ENCODE measurements around the gene POLR2F. TPM values are rescaled to one million over a fixed set of nuclear protein-coding genes. Genes with fewer than 3 reads are reported as not detected.

The POLR2F gene
- polyA plus RNA-seq, 1 donor from 2014 or later: 195 TPM

DNA sequence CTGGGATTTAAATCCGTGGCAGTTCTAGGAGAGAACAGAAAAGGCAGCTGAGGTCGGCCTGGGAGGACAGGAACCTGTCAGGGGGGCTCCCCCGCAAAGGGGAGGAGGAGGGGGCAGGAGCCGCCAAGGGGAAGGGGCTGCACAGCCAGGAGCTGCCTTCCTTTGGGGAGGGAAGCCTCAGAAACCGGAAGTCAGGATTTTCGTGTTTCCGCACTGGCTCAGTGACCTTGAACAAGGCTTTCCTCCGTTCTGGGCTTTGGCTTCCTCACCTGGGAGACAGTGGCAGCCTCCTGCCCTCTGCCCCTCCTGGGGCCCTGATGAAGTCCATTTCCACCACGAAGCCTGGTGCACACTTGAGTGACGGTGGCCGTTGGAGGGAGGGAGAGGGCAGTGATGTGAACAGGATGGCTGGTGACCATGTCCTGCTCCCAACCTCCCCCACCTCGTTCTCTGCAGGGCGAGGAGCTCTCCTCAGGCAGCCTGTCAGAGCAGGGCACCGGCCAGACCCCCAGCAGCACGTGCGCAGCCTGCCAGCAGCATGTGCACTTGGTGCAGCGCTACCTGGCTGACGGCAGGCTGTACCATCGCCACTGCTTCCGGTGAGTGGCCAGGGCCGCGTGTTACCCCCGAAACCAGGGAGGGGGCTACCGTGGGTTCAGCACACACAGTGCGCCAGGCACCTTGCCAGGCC is 34.8 kb upstream of the POLR2F start:
- H3K9ac ChIP-seq (ENCODE audit: low read length): no peak overlapping the region
- H4K20me1 ChIP-seq (ENCODE audit: insufficient read depth): no peaks in the 10 kb centered on the region
- H3K79me2 ChIP-seq (replicated peaks; ENCODE audit: insufficient read depth, low read length): no peaks in the 10 kb centered on the region
- H3K9me2 ChIP-seq (ENCODE audit: insufficient read depth, low read length): no peaks in the 10 kb centered on the region
- H3K4me2 ChIP-seq (ENCODE audit: low read length): no peak overlapping the region
- no peak overlapping the region for H3K27ac ChIP-seq (ENCODE audit: low read length)
- no peaks in the 10 kb centered on the region for H3F3A ChIP-seq (ENCODE audit: insufficient read depth, low read length, poor library complexity, severe bottlenecking)
- H3K36me3 ChIP-seq (ENCODE audit: insufficient read depth, low read length): no peaks in the 10 kb centered on the region
- no peak overlapping the region for H3K4me3 ChIP-seq (ENCODE audit: low read length)
- no peak for TF ChIP-seq EZH2 (IDR thresholded peaks at IDR 0.05; ENCODE audit: borderline replicate concordance, insufficient read depth, low read length, poor library complexity, severe bottlenecking)
- no peak for TF ChIP-seq RAD21 (conservative IDR thresholded peaks at IDR 0.05)
- no peak for TF ChIP-seq EP300 (conservative IDR thresholded peaks at IDR 0.05; ENCODE audit: poor library complexity, severe bottlenecking)
- no peak for TF ChIP-seq SMC3 (conservative IDR thresholded peaks at IDR 0.05; ENCODE audit: poor library complexity)
- no peak overlapping the region for H2AFZ ChIP-seq (ENCODE audit: low read depth, low read length)
- no peaks in the 10 kb centered on the region for H3K9me3 ChIP-seq (ENCODE audit: low read length)
- H3K27me3 ChIP-seq (ENCODE audit: insufficient read depth, low read depth, low read length): no peaks in the 10 kb centered on the region

DNA sequence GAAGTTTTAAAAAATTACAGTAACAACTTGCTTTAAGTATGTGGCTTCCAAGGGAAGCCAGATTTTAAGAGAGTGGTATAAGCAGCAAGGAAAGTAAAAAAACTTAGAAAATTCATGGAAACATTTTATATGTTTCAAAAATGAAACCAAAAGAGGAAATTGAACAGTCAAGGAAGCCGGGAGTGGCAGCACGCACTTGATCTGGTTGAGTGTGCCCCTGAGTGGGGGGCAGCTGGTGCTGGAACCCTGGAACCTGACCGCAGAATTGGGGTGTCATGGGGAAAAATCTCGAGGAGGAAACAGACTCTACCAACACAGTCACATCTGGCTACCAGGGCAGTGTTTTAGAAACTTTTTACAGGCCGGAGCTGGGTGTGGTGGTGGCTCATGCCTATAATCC is 33.4 kb upstream of the POLR2F start:
- H2AFZ ChIP-seq (ENCODE audit: low read depth, low read length): no peak overlapping the region
- H3K79me2 ChIP-seq (replicated peaks; ENCODE audit: insufficient read depth, low read length): no peaks in the 10 kb centered on the region
- H4K20me1 ChIP-seq (ENCODE audit: insufficient read depth): no peaks in the 10 kb centered on the region
- no peaks in the 10 kb centered on the region for H3K36me3 ChIP-seq (ENCODE audit: insufficient read depth, low read length)
- H3K27me3 ChIP-seq (ENCODE audit: insufficient read depth, low read depth, low read length): no peaks in the 10 kb centered on the region
- no peak overlapping the region for H3K4me3 ChIP-seq (ENCODE audit: low read length)
- no peaks in the 10 kb centered on the region for H3K9me3 ChIP-seq (ENCODE audit: low read length)
- H3K9ac ChIP-seq (ENCODE audit: low read length): no peak overlapping the region
- no peak overlapping the region for H3K4me2 ChIP-seq (ENCODE audit: low read length)
- TF ChIP-seq EZH2 (IDR thresholded peaks at IDR 0.05; ENCODE audit: borderline replicate concordance, insufficient read depth, low read length, poor library complexity, severe bottlenecking) (no peak), RAD21 (conservative IDR thresholded peaks at IDR 0.05) (no peak), TAF1 (IDR thresholded peaks at IDR 0.05; ENCODE audit: low read depth) (no peak), MXI1 (conservative IDR thresholded peaks at IDR 0.05; ENCODE audit: poor library complexity, severe bottlenecking) (no peak), SMC3 (conservative IDR thresholded peaks at IDR 0.05; ENCODE audit: poor library complexity) (no peak), EP300 (conservative IDR thresholded peaks at IDR 0.05; ENCODE audit: poor library complexity, severe bottlenecking) (no peak)
- TF ChIP-seq, protein P1, sequence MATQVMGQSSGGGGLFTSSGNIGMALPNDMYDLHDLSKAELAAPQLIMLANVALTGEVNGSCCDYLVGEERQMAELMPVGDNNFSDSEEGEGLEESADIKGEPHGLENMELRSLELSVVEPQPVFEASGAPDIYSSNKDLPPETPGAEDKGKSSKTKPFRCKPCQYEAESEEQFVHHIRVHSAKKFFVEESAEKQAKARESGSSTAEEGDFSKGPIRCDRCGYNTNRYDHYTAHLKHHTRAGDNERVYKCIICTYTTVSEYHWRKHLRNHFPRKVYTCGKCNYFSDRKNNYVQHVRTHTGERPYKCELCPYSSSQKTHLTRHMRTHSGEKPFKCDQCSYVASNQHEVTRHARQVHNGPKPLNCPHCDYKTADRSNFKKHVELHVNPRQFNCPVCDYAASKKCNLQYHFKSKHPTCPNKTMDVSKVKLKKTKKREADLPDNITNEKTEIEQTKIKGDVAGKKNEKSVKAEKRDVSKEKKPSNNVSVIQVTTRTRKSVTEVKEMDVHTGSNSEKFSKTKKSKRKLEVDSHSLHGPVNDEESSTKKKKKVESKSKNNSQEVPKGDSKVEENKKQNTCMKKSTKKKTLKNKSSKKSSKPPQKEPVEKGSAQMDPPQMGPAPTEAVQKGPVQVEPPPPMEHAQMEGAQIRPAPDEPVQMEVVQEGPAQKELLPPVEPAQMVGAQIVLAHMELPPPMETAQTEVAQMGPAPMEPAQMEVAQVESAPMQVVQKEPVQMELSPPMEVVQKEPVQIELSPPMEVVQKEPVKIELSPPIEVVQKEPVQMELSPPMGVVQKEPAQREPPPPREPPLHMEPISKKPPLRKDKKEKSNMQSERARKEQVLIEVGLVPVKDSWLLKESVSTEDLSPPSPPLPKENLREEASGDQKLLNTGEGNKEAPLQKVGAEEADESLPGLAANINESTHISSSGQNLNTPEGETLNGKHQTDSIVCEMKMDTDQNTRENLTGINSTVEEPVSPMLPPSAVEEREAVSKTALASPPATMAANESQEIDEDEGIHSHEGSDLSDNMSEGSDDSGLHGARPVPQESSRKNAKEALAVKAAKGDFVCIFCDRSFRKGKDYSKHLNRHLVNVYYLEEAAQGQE (IDR thresholded peaks at IDR 0.05; ENCODE audit: borderline replicate concordance): no peak
- TF ChIP-seq, protein P2, sequence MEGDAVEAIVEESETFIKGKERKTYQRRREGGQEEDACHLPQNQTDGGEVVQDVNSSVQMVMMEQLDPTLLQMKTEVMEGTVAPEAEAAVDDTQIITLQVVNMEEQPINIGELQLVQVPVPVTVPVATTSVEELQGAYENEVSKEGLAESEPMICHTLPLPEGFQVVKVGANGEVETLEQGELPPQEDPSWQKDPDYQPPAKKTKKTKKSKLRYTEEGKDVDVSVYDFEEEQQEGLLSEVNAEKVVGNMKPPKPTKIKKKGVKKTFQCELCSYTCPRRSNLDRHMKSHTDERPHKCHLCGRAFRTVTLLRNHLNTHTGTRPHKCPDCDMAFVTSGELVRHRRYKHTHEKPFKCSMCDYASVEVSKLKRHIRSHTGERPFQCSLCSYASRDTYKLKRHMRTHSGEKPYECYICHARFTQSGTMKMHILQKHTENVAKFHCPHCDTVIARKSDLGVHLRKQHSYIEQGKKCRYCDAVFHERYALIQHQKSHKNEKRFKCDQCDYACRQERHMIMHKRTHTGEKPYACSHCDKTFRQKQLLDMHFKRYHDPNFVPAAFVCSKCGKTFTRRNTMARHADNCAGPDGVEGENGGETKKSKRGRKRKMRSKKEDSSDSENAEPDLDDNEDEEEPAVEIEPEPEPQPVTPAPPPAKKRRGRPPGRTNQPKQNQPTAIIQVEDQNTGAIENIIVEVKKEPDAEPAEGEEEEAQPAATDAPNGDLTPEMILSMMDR (IDR thresholded peaks at IDR 0.05; ENCODE audit: poor library complexity, severe bottlenecking): no peak
- H3K9me2 ChIP-seq (ENCODE audit: insufficient read depth, low read length): no peaks in the 10 kb centered on the region
- H3F3A ChIP-seq (ENCODE audit: insufficient read depth, low read length, poor library complexity, severe bottlenecking): no peaks in the 10 kb centered on the region
- H3K27ac ChIP-seq (ENCODE audit: low read length): no peak overlapping the region
